SU-DHL-6 (cell line): ENCODE results near the gene ODF2L.

Experiments used
- H2AFZ ChIP-seq: fragments of 200-600 bp; sonication (generic); 2 replicates; pipeline ENCODE4 v1.6.1; 2014; ENCODE audit warnings: low read depth, mild to moderate bottlenecking, moderate library complexity, mixed read lengths, antibody characterized with exemption, low read length; ENCODE audit not compliant: severe bottlenecking
- H3F3A ChIP-seq: fragments of 200-600 bp; shearing (Covaris generic); 2 replicates; pipeline ENCODE4 v1.6.0; 2016; ENCODE audit warnings: antibody characterized with exemption, mild to moderate bottlenecking; ENCODE audit not compliant: insufficient read depth
- H3K27ac ChIP-seq: fragments of 200-600 bp; sonication (generic); 2 replicates; pipeline ENCODE4 v1.5.1; 2016; ENCODE audit warnings: low read depth, mild to moderate bottlenecking, low read length, moderate library complexity, mixed read lengths
- H3K27me3 ChIP-seq: fragments of 200-600 bp; sonication (generic), shearing (Covaris generic); 2 replicates; pipeline ENCODE4 v1.6.0; 2014; ENCODE audit warnings: mild to moderate bottlenecking, low read length
- H3K36me3 ChIP-seq: fragments of 200-600 bp; sonication (generic); 2 replicates; pipeline ENCODE4 v1.6.1; 2014; ENCODE audit warnings: mild to moderate bottlenecking, low read length, mixed read lengths
- H3K4me2 ChIP-seq: fragments of 300-600, 200-600 bp; shearing (Covaris generic), sonication (generic); 2 replicates; pipeline ENCODE4 v1.6.0; 2014; ENCODE audit warnings: low read length, low read depth, mild to moderate bottlenecking; ENCODE audit not compliant: poor library complexity, severe bottlenecking
- H3K4me3 ChIP-seq: fragments of 200-600 bp; sonication (generic); 2 replicates; pipeline ENCODE4 v1.5.1; 2014; ENCODE audit warnings: antibody characterized with exemption, low read length, mild to moderate bottlenecking, mixed read lengths; ENCODE audit not compliant: insufficient read depth, poor library complexity, severe bottlenecking
- H3K79me2 ChIP-seq: fragments of 200-600 bp; sonication (generic); 2 replicates; pipeline ENCODE4 v1.6.1; 2014; ENCODE audit warnings: mild to moderate bottlenecking, low read length, moderate library complexity; ENCODE audit not compliant: insufficient read depth
- H3K9ac ChIP-seq: fragments of 200-600 bp; sonication (generic); 2 replicates; pipeline ENCODE4 v1.7.0; 2014; ENCODE audit warnings: mild to moderate bottlenecking, low read length
- H3K9me2 ChIP-seq: fragments of 200-600 bp; sonication (generic); replicated peaks from 2 replicates; pipeline ENCODE4 v1.6.1; 2014; ENCODE audit warnings: low read length; ENCODE audit not compliant: insufficient read depth
- H3K9me3 ChIP-seq: fragments of 200-600 bp; sonication (generic); 2 replicates; pipeline ENCODE4 v1.6.1; 2014; ENCODE audit warnings: low read length, mixed read lengths; ENCODE audit not compliant: insufficient read depth
- H4K20me1 ChIP-seq: fragments of 200-600 bp; sonication (generic); 2 replicates; pipeline ENCODE4 v1.6.1; 2014; ENCODE audit warnings: low read depth, mild to moderate bottlenecking, antibody characterized with exemption, low read length, moderate library complexity, mixed read lengths
- CTCF ChIP-seq: fragments of 200-600 bp; sonication (generic); IDR thresholded peaks from one replicate; pipeline ENCODE4 v1.5.1; 2017; ENCODE audit warnings: antibody characterized with exemption, mild to moderate bottlenecking, low read length, moderate library complexity; ENCODE audit not compliant: insufficient read depth, poor library complexity, severe bottlenecking
- EZH2phosphoT487 ChIP-seq: fragments of 200-600 bp; sonication (generic), shearing (Covaris generic); conservative IDR thresholded peaks from 2 replicates; pipeline ENCODE4 v1.6.1; 2018; ENCODE audit warnings: mild to moderate bottlenecking, antibody characterized with exemption, low read length, moderate library complexity, mixed read lengths

ODF2L gene

GRCh38 chr1:86317926-86318325 lies 78.2 kb downstream of the ODF2L start:
- Histone ChIP-seq H3K79me2 (no peaks in the 10 kb centered on the region), H3K27me3 (no peaks in the 10 kb centered on the region), H3K4me2 (no peak overlapping the region), H3K27ac (no peak overlapping the region), H2AFZ (no peak overlapping the region), H3K9me2 (no peaks in the 10 kb centered on the region), H3K9me3 (no peaks in the 10 kb centered on the region), H3K9ac (no peak overlapping the region), H3F3A (no peaks in the 10 kb centered on the region), H3K36me3 (no peaks in the 10 kb centered on the region), H3K4me3 (no peak overlapping the region), H4K20me1 (no peaks in the 10 kb centered on the region)
- TF ChIP-seq CTCF (no peak), EZH2phosphoT487 (no peak)

- no peaks in the 10 kb centered on the region for H3K79me2 ChIP-seq
- no peak overlapping the region for H3K4me2 ChIP-seq
- H3K9me2 ChIP-seq, result no peaks in the 10 kb centered on the region
- H3K4me3 ChIP-seq, result no peak overlapping the region
- no peaks in the 10 kb centered on the region for H4K20me1 ChIP-seq
- H3F3A ChIP-seq, result no peaks in the 10 kb centered on the region
- H3K9me3 ChIP-seq, result no peaks in the 10 kb centered on the region
- no peaks in the 10 kb centered on the region for H3K36me3 ChIP-seq
- H2AFZ ChIP-seq, result no peak overlapping the region
- TF ChIP-seq CTCF (no peak), EZH2phosphoT487 (no peak)
- H3K27ac ChIP-seq, result no peak overlapping the region
- no peak overlapping the region for H3K9ac ChIP-seq
- no peaks in the 10 kb centered on the region for H3K27me3 ChIP-seq
Measured at GRCh38 chr1:86305731-86306130, 90.4 kb downstream of the ODF2L start.

GRCh38 chr1:86303041-86303690 lies 93.0 kb downstream of the ODF2L start:
- Histone ChIP-seq H3K9me2 (no peaks in the 10 kb centered on the region), H3K9ac (no peak overlapping the region), H3K4me3 (no peak overlapping the region), H3F3A (no peaks in the 10 kb centered on the region), H3K9me3 (no peaks in the 10 kb centered on the region), H3K36me3 (no peaks in the 10 kb centered on the region), H3K27ac (no peak overlapping the region), H3K27me3 (no peaks in the 10 kb centered on the region), H3K79me2 (no peaks in the 10 kb centered on the region), H2AFZ (no peak overlapping the region), H4K20me1 (no peaks in the 10 kb centered on the region), H3K4me2 (no peak overlapping the region)
- TF ChIP-seq EZH2phosphoT487, result no peak
- no peak for TF ChIP-seq CTCF
